ENCODE measurements around the gene USP13. TPM values are rescaled to one million over a fixed set of nuclear protein-coding genes. Genes with fewer than 3 reads are reported as not detected.

The USP13 gene
- total RNA-seq, 2 donors from 2014 or later, result 4.3 to 6.6 TPM

DNA sequence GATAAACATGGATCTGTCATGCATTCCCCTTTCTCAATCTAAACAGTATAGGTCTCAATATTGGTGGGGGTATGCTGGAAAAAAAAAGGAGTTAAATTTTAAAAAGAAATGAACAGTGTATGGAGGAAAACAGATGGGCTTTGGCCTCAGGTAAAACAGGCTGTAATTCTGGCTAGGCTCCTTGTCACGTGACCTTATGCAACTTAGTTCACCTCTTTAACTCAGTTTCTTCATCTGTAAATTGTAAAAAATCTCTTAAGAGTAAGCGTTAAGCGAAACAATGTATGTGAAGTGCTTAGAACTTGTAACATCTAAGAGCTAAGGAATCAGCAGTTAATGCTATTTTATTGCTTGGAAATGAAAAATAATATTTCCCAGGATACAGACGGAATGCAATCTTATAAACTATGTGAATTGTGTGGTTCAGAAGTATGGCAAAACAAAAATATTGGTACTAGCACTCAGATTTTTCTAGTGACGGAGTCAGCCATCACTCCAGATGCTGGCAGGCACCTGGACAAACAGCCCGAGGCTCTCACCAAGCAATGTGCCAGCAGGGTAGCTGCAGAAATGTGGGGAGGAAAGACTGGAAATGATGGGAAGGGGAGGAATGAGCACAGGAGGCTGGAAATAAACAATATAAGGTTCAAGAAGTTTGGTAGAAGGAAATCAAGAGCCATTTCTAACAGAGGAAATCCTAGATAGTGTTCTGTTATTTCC is 172.8 kb downstream of the USP13 start:
- Histone ChIP-seq H3K4me3 (no peak overlapping the region), H3K27me3 (no peaks in the 10 kb centered on the region), H3K9ac (ENCODE audit: low read depth in 2 of 2, low read length in 2 of 2) (no peak overlapping the region), H3K27ac (no peak overlapping the region), H3K36me3 (no peaks in the 10 kb centered on the region), H3K4me1 (no peaks in the 10 kb centered on the region), H3K9me3 (no peaks in the 10 kb centered on the region)
- TF ChIP-seq, protein P1, sequence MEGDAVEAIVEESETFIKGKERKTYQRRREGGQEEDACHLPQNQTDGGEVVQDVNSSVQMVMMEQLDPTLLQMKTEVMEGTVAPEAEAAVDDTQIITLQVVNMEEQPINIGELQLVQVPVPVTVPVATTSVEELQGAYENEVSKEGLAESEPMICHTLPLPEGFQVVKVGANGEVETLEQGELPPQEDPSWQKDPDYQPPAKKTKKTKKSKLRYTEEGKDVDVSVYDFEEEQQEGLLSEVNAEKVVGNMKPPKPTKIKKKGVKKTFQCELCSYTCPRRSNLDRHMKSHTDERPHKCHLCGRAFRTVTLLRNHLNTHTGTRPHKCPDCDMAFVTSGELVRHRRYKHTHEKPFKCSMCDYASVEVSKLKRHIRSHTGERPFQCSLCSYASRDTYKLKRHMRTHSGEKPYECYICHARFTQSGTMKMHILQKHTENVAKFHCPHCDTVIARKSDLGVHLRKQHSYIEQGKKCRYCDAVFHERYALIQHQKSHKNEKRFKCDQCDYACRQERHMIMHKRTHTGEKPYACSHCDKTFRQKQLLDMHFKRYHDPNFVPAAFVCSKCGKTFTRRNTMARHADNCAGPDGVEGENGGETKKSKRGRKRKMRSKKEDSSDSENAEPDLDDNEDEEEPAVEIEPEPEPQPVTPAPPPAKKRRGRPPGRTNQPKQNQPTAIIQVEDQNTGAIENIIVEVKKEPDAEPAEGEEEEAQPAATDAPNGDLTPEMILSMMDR (IDR thresholded peaks at IDR 0.05), result no peak
- intact Hi-C loops (cut with DNase I), result no loop called here
- DNase-seq, result no peak

DNA sequence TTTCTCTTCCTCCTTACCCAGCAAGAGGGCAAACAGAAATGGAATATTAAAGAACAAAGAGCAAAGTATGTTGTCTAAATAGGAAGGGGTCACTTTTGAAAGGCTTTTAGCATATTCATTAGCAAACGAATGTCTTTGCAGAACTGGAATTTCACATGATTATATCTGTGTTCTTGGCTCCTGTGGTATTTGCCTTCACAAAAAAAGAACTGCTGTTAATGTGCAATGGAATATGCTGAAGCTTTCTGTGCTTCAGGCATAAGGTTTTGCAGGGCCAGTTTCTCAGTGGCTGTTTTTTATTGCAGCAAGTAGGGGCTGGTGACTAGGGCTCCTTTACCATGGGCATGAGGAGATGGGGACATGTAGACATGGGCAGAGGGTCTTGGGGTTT is 173.4 kb downstream of the USP13 start:
- H3K9ac ChIP-seq (ENCODE audit: low read depth in 2 of 2, low read length in 2 of 2), result no peak overlapping the region
- no peak overlapping the region for H3K4me3 ChIP-seq
- TF ChIP-seq, protein P1 (IDR thresholded peaks at IDR 0.05), result no peak
- H3K4me1 ChIP-seq, result no peaks in the 10 kb centered on the region
- H3K36me3 ChIP-seq, result no peaks in the 10 kb centered on the region
- H3K9me3 ChIP-seq, result no peaks in the 10 kb centered on the region
- no peaks in the 10 kb centered on the region for H3K27me3 ChIP-seq
- intact Hi-C loops (cut with DNase I), result no loop called here
- H3K27ac ChIP-seq, result no peak overlapping the region
- no peak for DNase-seq

DNA sequence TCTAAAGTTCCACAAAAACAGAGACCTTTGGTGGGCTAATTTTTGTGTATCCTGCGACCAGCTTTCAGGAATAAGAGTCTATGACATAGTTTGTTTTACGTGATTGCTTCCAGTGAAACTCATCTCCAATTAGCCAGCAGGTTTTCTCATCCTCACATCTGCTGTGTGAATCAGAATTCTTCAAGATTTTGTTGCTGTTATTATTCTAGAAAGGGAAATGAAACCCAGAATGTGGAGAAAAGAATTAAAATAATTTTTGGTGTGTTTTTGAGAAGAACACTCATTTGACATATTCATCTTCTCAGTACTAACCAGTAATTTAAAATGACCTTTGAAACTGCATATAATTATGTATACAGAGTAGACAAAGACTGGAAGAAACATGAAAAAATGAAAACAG is 175.9 kb downstream of the USP13 start:
- Histone ChIP-seq H3K9me3 (no peaks in the 10 kb centered on the region), H3K4me1 (no peaks in the 10 kb centered on the region), H3K27ac (no peak overlapping the region), H3K36me3 (no peaks in the 10 kb centered on the region), H3K9ac (ENCODE audit: low read depth in 2 of 2, low read length in 2 of 2) (no peak overlapping the region), H3K4me3 (no peak overlapping the region), H3K27me3 (no peaks in the 10 kb centered on the region)
- TF ChIP-seq, protein P1 (IDR thresholded peaks at IDR 0.05), result no peak
- DNase-seq, result no peak
- intact Hi-C loops (cut with DNase I), result no loop called here

DNA sequence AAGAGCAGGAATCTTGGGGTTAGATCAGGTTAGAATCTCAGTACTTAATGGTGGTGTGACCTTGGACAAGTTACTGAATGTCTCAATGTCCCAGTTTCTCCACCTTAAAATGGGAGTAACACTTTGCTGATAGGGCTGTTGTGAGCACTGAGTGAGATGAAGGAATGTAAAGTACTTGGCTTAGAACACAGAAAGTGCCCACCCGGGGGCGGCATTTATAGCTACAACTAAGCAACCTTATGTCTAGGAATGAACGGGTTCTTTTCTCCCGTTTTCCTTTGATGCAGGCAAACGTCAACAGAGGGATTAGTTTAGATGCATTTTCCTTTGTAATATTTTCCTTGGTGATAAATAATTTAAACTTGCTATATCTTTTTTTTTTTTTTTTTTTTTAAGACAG is 176.6 kb downstream of the USP13 start:
- no peak overlapping the region for H3K27ac ChIP-seq
- no peak overlapping the region for H3K9ac ChIP-seq (ENCODE audit: low read depth in 2 of 2, low read length in 2 of 2)
- TF ChIP-seq, protein P1 (IDR thresholded peaks at IDR 0.05), result no peak
- H3K4me3 ChIP-seq, result no peak overlapping the region
- no peaks in the 10 kb centered on the region for H3K27me3 ChIP-seq
- H3K36me3 ChIP-seq, result no peaks in the 10 kb centered on the region
- intact Hi-C loops (cut with DNase I), result no loop called here
- no peaks in the 10 kb centered on the region for H3K9me3 ChIP-seq
- H3K4me1 ChIP-seq, result no peaks in the 10 kb centered on the region
- DNase-seq, result no peak

DNA sequence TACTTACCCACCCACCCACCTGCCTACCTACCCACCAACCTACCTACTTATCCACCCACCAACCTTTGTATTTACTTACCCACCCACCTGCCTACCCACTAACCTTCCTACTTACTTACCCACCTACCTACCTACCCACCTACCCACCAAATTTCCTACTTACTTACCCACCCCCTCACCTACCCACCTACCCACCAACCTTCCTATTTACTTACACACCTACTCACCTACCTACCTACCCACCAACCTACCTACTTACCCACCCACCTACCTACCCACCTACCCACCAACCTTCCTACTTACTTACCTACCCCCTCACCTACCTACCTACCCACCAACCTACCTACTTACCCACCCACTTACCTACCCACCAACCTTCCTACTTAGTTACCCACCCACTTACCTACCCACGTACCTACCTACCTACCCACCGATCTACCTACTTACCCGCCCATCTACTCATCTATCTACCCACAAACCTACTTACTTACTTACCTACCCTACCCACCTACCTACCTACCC is 179.6 kb downstream of the USP13 start:
- Histone ChIP-seq H3K27ac (no peak overlapping the region), H3K9me3 (no peaks in the 10 kb centered on the region), H3K36me3 (no peaks in the 10 kb centered on the region), H3K4me1 (no peaks in the 10 kb centered on the region), H3K27me3 (no peaks in the 10 kb centered on the region), H3K4me3 (no peak overlapping the region), H3K9ac (ENCODE audit: low read depth in 2 of 2, low read length in 2 of 2) (no peak overlapping the region)
- intact Hi-C loops (cut with DNase I), result no loop called here
- TF ChIP-seq, protein P1 (IDR thresholded peaks at IDR 0.05), result no peak
- DNase-seq, result no peak

Measured in colonic mucosa (tissue), 4 donors.